Large intestine (tissue), 3 donors: ENCODE measurements around the gene ADCY3. TPM values are rescaled to one million over a fixed set of nuclear protein-coding genes. Genes with fewer than 3 reads are reported as not detected.
"Not testable (repeated sequence)": the region's sequence is repeated elsewhere in the genome, so short reads cannot be mapped to it uniquely, and the experiment has no call there.

Experiments used
- DNase-seq, 2 donors: peaks; one replicate each; pipeline versions ENCODE4 v3.0.0 to v3.0.0-alpha.2; 2013
- H3K27ac ChIP-seq: one replicate; pipeline ENCODE4 v1.5.1; 2013; ENCODE audit warnings: low read length
- H3K27me3 ChIP-seq: 2 replicates; pipeline ENCODE4 v1.6.1; 2013; ENCODE audit warnings: low read length; ENCODE audit not compliant: control insufficient read depth, insufficient read depth
- H3K36me3 ChIP-seq: 2 replicates; pipeline ENCODE4 v1.6.1; 2013; ENCODE audit warnings: low read length; ENCODE audit not compliant: control insufficient read depth, insufficient read depth
- H3K4me1 ChIP-seq: one replicate; pipeline ENCODE4 v1.6.1; 2013; ENCODE audit warnings: low read length; ENCODE audit not compliant: control insufficient read depth, insufficient read depth
- H3K4me3 ChIP-seq: one replicate; pipeline ENCODE4 v1.5.1; 2013; ENCODE audit warnings: low read length
- H3K9me3 ChIP-seq: one replicate; pipeline ENCODE4 v1.6.1; 2013; ENCODE audit warnings: mild to moderate bottlenecking, low read depth, low read length, moderate library complexity; ENCODE audit not compliant: control insufficient read depth
- WGBS: methylation state at CpG from one replicate; pipeline ENCODE4 v1.1.5; 2013; ENCODE audit warnings: low lambda C conversion rate; ENCODE audit not compliant: insufficient coverage; 5-methylcytosine and 5-hydroxymethylcytosine counted together
- polyA plus RNA-seq: library from polyadenylated mRNA; unstranded; fragments of 120-200 nt; gene quantifications from one replicate; pipeline ENCODE4 v1.2.1, GENCODE V29; 2013

Gene ADCY3
- polyA plus RNA-seq, 1 donor = 18.4 TPM

DNA sequence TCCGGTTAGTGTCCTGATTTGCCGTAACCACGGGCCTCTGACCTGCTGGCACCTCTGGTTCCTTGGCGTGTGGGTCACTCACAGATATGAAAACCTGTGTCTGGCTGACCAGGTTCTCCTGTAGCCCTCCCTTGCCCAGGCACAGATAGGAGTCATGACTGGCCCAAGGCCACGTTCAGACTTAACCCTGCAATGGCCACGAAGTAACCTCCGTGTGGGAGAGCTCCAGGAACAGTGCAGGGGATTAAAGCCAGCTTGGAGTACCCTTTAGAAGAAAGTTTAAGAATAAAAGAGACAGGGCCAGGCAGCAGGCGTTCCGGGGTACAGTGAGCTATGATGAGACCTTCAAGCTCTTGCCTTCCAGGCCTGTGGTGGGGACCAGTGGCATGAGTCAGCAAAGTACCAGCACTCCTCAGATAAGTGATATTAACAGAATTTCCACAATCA is 101.3 kb downstream of the ADCY3 start:
- WGBS = no CpG with 5 or more reads among the region's 9 CpGs
- no peaks in the 10 kb centered on the region for H3K27me3 ChIP-seq
- DNase-seq = no peak
- H3K4me3 ChIP-seq = no peak overlapping the region
- no peaks in the 10 kb centered on the region for H3K4me1 ChIP-seq
- peaks cover 74% of the 10 kb centered on the region for H3K36me3 ChIP-seq
- H3K9me3 ChIP-seq = no peaks in the 10 kb centered on the region
- no peak overlapping the region for H3K27ac ChIP-seq

GRCh38 chr2:24816884-24817283 is 103.2 kb downstream of the ADCY3 start:
- WGBS = 100% methylated on average over 1 of the region's 4 CpGs
- H3K36me3 ChIP-seq = peaks cover 60% of the 10 kb centered on the region
- no peaks in the 10 kb centered on the region for H3K27me3 ChIP-seq
- DNase-seq = no peak
- H3K4me3 ChIP-seq = no peak overlapping the region
- H3K9me3 ChIP-seq = no peaks in the 10 kb centered on the region
- H3K4me1 ChIP-seq = no peaks in the 10 kb centered on the region
- H3K27ac ChIP-seq = no peak overlapping the region

DNA sequence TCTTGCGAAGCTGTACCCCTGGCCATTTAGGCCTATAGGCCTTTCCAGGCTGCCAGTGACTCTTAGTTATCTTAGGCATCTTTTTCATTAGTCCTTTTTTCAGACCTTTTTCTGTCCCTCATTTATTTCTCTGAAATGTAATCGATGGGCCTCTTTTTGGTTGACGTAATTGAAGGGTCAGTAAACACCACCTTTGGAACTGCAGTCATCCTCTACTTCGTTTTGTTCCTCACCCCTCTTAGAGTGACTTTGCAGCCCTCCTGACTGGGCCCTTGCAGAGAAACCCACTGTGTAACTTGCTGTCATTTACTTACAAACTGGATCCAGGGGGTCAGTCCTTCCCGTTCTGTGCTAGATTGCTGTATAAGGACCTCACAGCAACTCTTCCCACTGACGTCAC is 103.6 kb downstream of the ADCY3 start:
- H3K4me3 ChIP-seq = no peak overlapping the region
- peaks cover 55% of the 10 kb centered on the region for H3K36me3 ChIP-seq
- DNase-seq = no peak
- no peaks in the 10 kb centered on the region for H3K9me3 ChIP-seq
- H3K4me1 ChIP-seq = no peaks in the 10 kb centered on the region
- no peaks in the 10 kb centered on the region for H3K27me3 ChIP-seq
- H3K27ac ChIP-seq = no peak overlapping the region
- no CpG with 5 or more reads among the region's 6 CpGs for WGBS

DNA sequence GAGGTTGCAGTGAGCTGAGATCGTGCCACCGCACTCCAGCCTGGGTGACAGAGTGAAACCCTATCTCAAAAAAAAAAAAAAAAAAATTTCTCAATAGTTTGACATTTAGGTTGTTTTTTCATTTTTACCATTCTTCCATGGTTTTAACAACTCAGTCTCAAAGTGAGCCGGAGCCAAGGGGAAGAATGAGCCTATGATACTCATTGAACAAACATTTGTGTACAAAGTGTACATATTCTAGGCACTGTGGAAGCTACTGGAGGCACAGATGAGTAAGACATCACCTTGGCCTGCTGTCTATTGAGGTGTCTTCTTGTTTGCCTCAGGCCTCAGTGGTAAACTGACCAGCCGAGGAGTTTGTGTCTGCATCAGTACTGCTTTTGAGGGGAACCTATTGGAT is 104.9 kb downstream of the ADCY3 start:
- WGBS = no CpG with 5 or more reads among the region's 4 CpGs
- H3K4me3 ChIP-seq = no peak overlapping the region
- peaks cover 43% of the 10 kb centered on the region for H3K36me3 ChIP-seq

GRCh38 chr2:24814516-24814915 is 105.5 kb downstream of the ADCY3 start:
- no CpG with 5 or more reads among the region's 4 CpGs for WGBS
- Histone ChIP-seq H3K27ac (no peak overlapping the region), H3K36me3 (peaks cover 38% of the 10 kb centered on the region), H3K4me3 (no peak overlapping the region), H3K9me3 (no peaks in the 10 kb centered on the region), H3K4me1 (no peaks in the 10 kb centered on the region), H3K27me3 (no peaks in the 10 kb centered on the region)
- no peak for DNase-seq

More for the DNA sequence above, 104.9 kb downstream of the ADCY3 start:
- no peaks in the 10 kb centered on the region for H3K9me3 ChIP-seq
- H3K27ac ChIP-seq = no peak overlapping the region
- H3K4me1 ChIP-seq = no peaks in the 10 kb centered on the region
- no peak for DNase-seq
- no peaks in the 10 kb centered on the region for H3K27me3 ChIP-seq

- H3K4me1 ChIP-seq = no peaks in the 10 kb centered on the region
- H3K9me3 ChIP-seq = no peaks in the 10 kb centered on the region
- no peak overlapping the region for H3K27ac ChIP-seq
- peaks cover 30% of the 10 kb centered on the region for H3K36me3 ChIP-seq
- DNase-seq = no peak
- H3K27me3 ChIP-seq = no peaks in the 10 kb centered on the region
- no peak overlapping the region for H3K4me3 ChIP-seq
- WGBS = no CpG with 5 or more reads among the region's 4 CpGs
These were observed 106.3 kb downstream of the ADCY3 start for GRCh38 chr2:24813691-24814137.

- Histone ChIP-seq H3K36me3 (peaks cover 4% of the 10 kb centered on the region), H3K27ac (no peak overlapping the region), H3K4me3 (no peak overlapping the region), H3K4me1 (no peaks in the 10 kb centered on the region), H3K27me3 (no peaks in the 10 kb centered on the region), H3K9me3 (peaks cover 3% of the 10 kb centered on the region)
- DNase-seq = no peak
- 100% methylated on average over 3 of the region's 4 CpGs for WGBS
These were observed 110.6 kb downstream of the ADCY3 start for GRCh38 chr2:24809316-24810007.

DNA sequence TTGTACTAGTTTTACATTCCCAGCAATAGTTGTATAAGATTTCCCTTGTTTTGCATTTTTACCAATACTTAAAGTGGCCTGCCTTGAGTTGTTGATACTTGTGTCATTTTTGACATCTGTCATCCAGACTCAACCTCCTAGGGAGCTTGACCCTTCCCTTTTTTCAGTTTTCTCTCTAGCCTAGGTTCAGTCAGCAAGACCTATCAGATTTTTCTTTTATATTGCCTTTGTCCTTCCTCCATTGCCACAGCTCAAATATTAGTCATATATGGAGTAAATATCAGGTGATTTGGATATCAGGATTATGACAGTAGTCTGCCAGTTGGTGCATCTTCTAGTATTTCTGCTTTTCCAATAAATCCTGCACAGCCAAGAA is 113.4 kb downstream of the ADCY3 start:
- no peaks in the 10 kb centered on the region for H3K4me1 ChIP-seq
- no peaks in the 10 kb centered on the region for H3K27me3 ChIP-seq
- peaks cover 3% of the 10 kb centered on the region for H3K9me3 ChIP-seq
- H3K27ac ChIP-seq = no peak overlapping the region
- peaks cover 4% of the 10 kb centered on the region for H3K36me3 ChIP-seq
- no peak for DNase-seq
- H3K4me3 ChIP-seq = no peak overlapping the region

DNA sequence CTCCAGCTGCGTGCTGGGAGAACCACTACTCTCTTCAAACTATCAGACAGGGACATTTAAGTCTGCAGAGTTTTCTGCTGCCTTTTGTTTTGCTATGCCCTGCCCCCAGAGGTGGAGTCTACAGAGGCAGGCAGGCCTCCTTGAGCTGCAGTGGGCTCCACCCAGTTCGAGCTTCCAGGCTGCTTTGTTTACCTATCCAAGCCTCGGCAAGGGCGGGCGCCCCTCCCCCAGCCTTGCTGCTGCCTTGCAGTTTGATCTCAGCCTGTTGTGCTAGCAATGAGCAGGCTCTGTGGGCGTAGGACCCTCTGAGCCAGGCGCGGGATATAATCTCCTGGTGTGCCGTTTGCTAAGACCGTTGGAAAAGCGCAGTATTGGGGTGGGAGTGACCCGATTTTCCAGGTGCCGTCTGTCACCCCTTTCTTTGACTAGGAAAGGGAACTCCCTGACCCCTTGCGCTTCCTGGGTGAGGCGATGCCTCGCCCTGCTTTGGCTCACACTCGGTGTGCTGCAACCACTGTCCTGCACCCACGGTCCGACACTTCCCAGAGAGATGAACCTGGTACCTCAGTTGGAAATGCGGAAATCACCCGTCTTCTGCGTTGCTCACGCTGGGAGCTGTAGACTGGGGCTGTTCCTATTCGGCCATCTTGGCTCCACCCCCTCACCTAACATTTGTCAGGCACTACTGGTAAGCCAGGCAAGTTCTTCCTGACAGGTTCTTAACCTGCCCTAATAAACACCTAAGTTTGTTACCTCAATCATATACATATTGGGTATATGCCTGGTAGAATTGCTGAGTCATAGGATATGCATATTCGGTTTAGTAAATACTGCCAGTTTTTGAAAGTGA is 114.0 kb downstream of the ADCY3 start:
- not testable (repeated sequence) for H3K4me1 ChIP-seq, H3K27ac ChIP-seq, H3K9me3 ChIP-seq, H3K4me3 ChIP-seq, H3K27me3 ChIP-seq, DNase-seq, H3K36me3 ChIP-seq
- WGBS = 100% methylated on average over 1 of the region's 25 CpGs

- H3K9me3 ChIP-seq, H3K27me3 ChIP-seq, H3K27ac ChIP-seq, DNase-seq, H3K4me1 ChIP-seq, H3K4me3 ChIP-seq, H3K36me3 ChIP-seq: not testable (repeated sequence)
- WGBS = no CpG with 5 or more reads among the region's 5 CpGs
These were observed 119.5 kb downstream of the ADCY3 start for GRCh38 chr2:24800487-24800886.
